Measurements from ENCODE around the gene ANKRD29.
A peak's percentile ranks its signal among the peaks of the same experiment; 100 is the strongest.
"Not testable (repeated sequence)": the region's sequence is repeated elsewhere in the genome, so short reads cannot be mapped to it uniquely, and the experiment has no call there.

Gene ANKRD29

GRCh38 chr18:23578891-23579653, 83.6 kb downstream of the ANKRD29 start:
- DNase-seq = no peak

GRCh38 chr18:23578067-23578701, 84.5 kb downstream of the ANKRD29 start:
- DNase-seq = no peak

GRCh38 chr18:23577521-23577920, 85.2 kb downstream of the ANKRD29 start:
- not testable (repeated sequence) for DNase-seq

GRCh38 chr18:23575309-23575651, 87.4 kb downstream of the ANKRD29 start:
- no peak for DNase-seq

GRCh38 chr18:23574611-23575308, 88.0 kb downstream of the ANKRD29 start:
- DNase-seq = peak; percentile 3

GRCh38 chr18:23573626-23574431, 88.9 kb downstream of the ANKRD29 start:
- peak; percentile 35 for DNase-seq

GRCh38 chr18:23573020-23573419, 89.7 kb downstream of the ANKRD29 start:
- DNase-seq = no peak

- DNase-seq = no peak
Observed at GRCh38 chr18:23572570-23572969, 90.1 kb downstream of the ANKRD29 start.

- no peak for DNase-seq
Observed at GRCh38 chr18:23572012-23572411, 90.7 kb downstream of the ANKRD29 start.

GRCh38 chr18:23570912-23571504, 91.7 kb downstream of the ANKRD29 start:
- DNase-seq = no peak

GRCh38 chr18:23569299-23570063, 93.2 kb downstream of the ANKRD29 start:
- no peak for DNase-seq

GRCh38 chr18:23568281-23569138, 94.2 kb downstream of the ANKRD29 start:
- no peak for DNase-seq

GRCh38 chr18:23567671-23568070, 95.0 kb downstream of the ANKRD29 start:
- no peak for DNase-seq

- DNase-seq = no peak
Observed at GRCh38 chr18:23565916-23566547, 96.7 kb downstream of the ANKRD29 start.

- no peak for DNase-seq
Observed at GRCh38 chr18:23563377-23564043, 99.2 kb downstream of the ANKRD29 start.

GRCh38 chr18:23560186-23560585, 102.5 kb downstream of the ANKRD29 start:
- no peak for DNase-seq

- not testable (repeated sequence) for DNase-seq
Observed at GRCh38 chr18:23557511-23557910, 105.2 kb downstream of the ANKRD29 start.

GRCh38 chr18:23556145-23556780, 106.4 kb downstream of the ANKRD29 start:
- no peak for DNase-seq

- DNase-seq = no peak
Observed at GRCh38 chr18:23553887-23554286, 108.8 kb downstream of the ANKRD29 start.

Data from stimulated activated naive CD4-positive, alpha-beta T cell treated with Interleukin-2 at 50 U/mL for 16 hours (primary cell).